ENCODE data around the gene LGALS12. TPM values are rescaled to one million over a fixed set of nuclear protein-coding genes. Genes with fewer than 3 reads are reported as not detected.

The LGALS12 gene
- total RNA-seq, 1 donor from 2014 or later: 0.68 TPM

DNA sequence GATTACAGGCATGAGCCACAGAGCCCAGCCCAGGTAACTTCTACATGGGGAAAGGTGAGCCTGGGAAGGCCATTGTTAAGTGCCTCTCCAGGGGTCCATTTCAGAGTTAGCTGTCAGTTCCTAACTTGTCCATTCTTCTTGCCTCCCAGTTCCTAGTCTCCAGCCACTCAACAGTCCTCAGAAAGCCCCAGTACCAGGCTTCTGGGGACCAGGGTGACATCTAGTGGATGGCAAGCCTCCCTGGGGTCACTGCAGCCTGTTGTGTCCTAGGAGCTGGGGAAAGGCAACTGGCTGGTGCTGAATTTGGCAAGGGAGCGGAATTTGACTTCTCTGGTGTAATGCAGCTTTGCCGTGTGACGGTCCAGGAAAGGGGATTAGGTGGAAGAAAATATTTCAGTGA is 2.1 kb downstream of the LGALS12 start:
- Histone ChIP-seq H3K4me3 (no peak overlapping the region), H3K36me3 (no peaks in the 10 kb centered on the region), H3K9me3 (no peaks in the 10 kb centered on the region), H3K27me3 (ENCODE audit: low read depth) (no peaks in the 10 kb centered on the region), H3K27ac (no peak overlapping the region), H3K4me1 (peaks cover 48% of the 10 kb centered on the region)
- DNase-seq (no peak), ATAC-seq (peak; percentile 68 to 82)
- TF ChIP-seq, protein P1, sequence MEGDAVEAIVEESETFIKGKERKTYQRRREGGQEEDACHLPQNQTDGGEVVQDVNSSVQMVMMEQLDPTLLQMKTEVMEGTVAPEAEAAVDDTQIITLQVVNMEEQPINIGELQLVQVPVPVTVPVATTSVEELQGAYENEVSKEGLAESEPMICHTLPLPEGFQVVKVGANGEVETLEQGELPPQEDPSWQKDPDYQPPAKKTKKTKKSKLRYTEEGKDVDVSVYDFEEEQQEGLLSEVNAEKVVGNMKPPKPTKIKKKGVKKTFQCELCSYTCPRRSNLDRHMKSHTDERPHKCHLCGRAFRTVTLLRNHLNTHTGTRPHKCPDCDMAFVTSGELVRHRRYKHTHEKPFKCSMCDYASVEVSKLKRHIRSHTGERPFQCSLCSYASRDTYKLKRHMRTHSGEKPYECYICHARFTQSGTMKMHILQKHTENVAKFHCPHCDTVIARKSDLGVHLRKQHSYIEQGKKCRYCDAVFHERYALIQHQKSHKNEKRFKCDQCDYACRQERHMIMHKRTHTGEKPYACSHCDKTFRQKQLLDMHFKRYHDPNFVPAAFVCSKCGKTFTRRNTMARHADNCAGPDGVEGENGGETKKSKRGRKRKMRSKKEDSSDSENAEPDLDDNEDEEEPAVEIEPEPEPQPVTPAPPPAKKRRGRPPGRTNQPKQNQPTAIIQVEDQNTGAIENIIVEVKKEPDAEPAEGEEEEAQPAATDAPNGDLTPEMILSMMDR (IDR thresholded peaks at IDR 0.05): peak; percentile 52
- intact Hi-C loops (cut with DNase I): no loop called here

DNA sequence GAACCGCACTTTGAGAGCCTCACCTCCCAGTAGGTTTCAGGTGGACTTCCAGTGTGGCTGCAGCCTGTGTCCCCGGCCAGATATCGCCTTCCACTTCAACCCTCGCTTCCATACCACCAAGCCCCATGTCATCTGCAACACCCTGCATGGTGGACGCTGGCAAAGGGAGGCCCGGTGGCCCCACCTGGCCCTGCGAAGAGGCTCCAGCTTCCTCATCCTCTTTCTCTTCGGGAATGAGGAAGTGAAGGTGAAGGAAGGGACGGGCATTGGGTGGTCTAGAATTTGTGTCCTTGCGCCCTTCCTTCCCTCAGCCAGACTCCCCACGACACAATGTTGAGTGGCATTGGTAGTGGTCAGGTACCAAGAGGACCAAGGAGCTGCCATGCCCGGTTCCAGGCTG is 2.9 kb downstream of the LGALS12 start:
- Histone ChIP-seq H3K36me3 (no peaks in the 10 kb centered on the region), H3K9me3 (no peaks in the 10 kb centered on the region), H3K27ac (no peak overlapping the region), H3K27me3 (ENCODE audit: low read depth) (no peaks in the 10 kb centered on the region), H3K4me1 (peaks cover 47% of the 10 kb centered on the region), H3K4me3 (no peak overlapping the region)
- TF ChIP-seq, protein P1 (IDR thresholded peaks at IDR 0.05): no peak
- no peak for DNase-seq
- intact Hi-C loops (cut with DNase I): no loop called here
- ATAC-seq: no peak

- Histone ChIP-seq H3K36me3 (no peaks in the 10 kb centered on the region), H3K9me3 (no peaks in the 10 kb centered on the region), H3K4me1 (peaks cover 30% of the 10 kb centered on the region), H3K4me3 (no peak overlapping the region), H3K27ac (no peak overlapping the region), H3K27me3 (ENCODE audit: low read depth) (no peaks in the 10 kb centered on the region)
- TF ChIP-seq, protein P1 (IDR thresholded peaks at IDR 0.05): no peak
- intact Hi-C loops (cut with DNase I): no loop called here
- DNase-seq (peak; percentile 70), ATAC-seq (peak; percentile 52 to 73)
Observed at GRCh38 chr11:63510360-63511047, 4.6 kb downstream of the LGALS12 start.

- Histone ChIP-seq H3K4me3 (no peak overlapping the region), H3K9me3 (no peaks in the 10 kb centered on the region), H3K4me1 (peaks cover 23% of the 10 kb centered on the region), H3K36me3 (no peaks in the 10 kb centered on the region), H3K27ac (no peak overlapping the region), H3K27me3 (ENCODE audit: low read depth) (no peaks in the 10 kb centered on the region)
- intact Hi-C loops (cut with DNase I): no loop called here
- no peak for ATAC-seq
- no peak for DNase-seq
- TF ChIP-seq, protein P1 (IDR thresholded peaks at IDR 0.05): no peak
Observed at GRCh38 chr11:63511048-63511748, 5.3 kb downstream of the LGALS12 start.

- no peak overlapping the region for H3K27ac ChIP-seq
- no peaks in the 10 kb centered on the region for H3K36me3 ChIP-seq
- H3K9me3 ChIP-seq: no peaks in the 10 kb centered on the region
- peaks cover 12% of the 10 kb centered on the region for H3K4me1 ChIP-seq
- TF ChIP-seq, protein P1 (IDR thresholded peaks at IDR 0.05): no peak
- no peak overlapping the region for H3K4me3 ChIP-seq
- ATAC-seq (no peak), DNase-seq (no peak)
- intact Hi-C loops (cut with DNase I): no loop called here
- no peaks in the 10 kb centered on the region for H3K27me3 ChIP-seq (ENCODE audit: low read depth)
Observed at GRCh38 chr11:63512816-63513215, 6.9 kb downstream of the LGALS12 start.

All from lower lobe of right lung (tissue), 2 donors.